GM12874 (cell line): ENCODE measurements around the gene ZNF583.

ENCODE experiments used
- CTCF ChIP-seq: IDR thresholded peaks from 2 replicates; pipeline ENCODE4 v1.5.1; 2011; ENCODE audit warnings: low read depth, mild to moderate bottlenecking, control low read depth, low read length, moderate library complexity; ENCODE audit not compliant: insufficient read depth

ZNF583 gene

GRCh38 chr19:56372281-56372680 lies 31.9 kb upstream of the ZNF583 start:
- TF ChIP-seq CTCF = no peak

GRCh38 chr19:56377105-56377924 lies 26.8 kb upstream of the ZNF583 start:
- TF ChIP-seq CTCF = no peak

GRCh38 chr19:56383826-56384605 lies 20.1 kb upstream of the ZNF583 start:
- no peak for TF ChIP-seq CTCF

GRCh38 chr19:56393119-56394012 lies 10.8 kb upstream of the ZNF583 start, which contains the start of gene ZNF582:
ZNF582 (minus strand) TSS chr19:56393534; CDS start chr19:56391752, 1,782 bp downstream.
- TF ChIP-seq CTCF = peak; percentile 81

- no peak for TF ChIP-seq CTCF
Observed at GRCh38 chr19:56398809-56399208, 5.3 kb upstream of the ZNF583 start.

- TF ChIP-seq CTCF = no peak
Observed at GRCh38 chr19:56400485-56400884, 3.6 kb upstream of the ZNF583 start.
